SK-N-SH (cell line): ENCODE results near the gene RRP1B. TPM values are rescaled to one million over a fixed set of nuclear protein-coding genes. Genes with fewer than 3 reads are reported as not detected.

Experiments
- CTCF ChIA-PET: fragments of 300-600, 350-600 bp; formaldehyde crosslinking; extraction: SDS; loops from one replicate; lab custom pipeline; 2021; lab: Yijun Ruan, JAX
- POLR2A ChIA-PET: fragments of 350-600 bp; sonication (Branson Sonifier 250); formaldehyde crosslinking; extraction: SDS; loops from one replicate; lab custom pipeline; 2020; ENCODE audit warnings: antibody characterized with exemption, inconsistent platforms; lab: Yijun Ruan, JAX
- DNase-seq: peaks from one replicate; pipeline ENCODE4 v3.0.0; 2012
- H2AFZ ChIP-seq: fragments of 200-600 bp; sonication (generic); 2 replicates; pipeline ENCODE4 v1.8.1; 2016; ENCODE audit warnings: antibody characterized with exemption, mild to moderate bottlenecking, low read depth
- H3F3A ChIP-seq: fragments of 200-600 bp; sonication (generic); replicated peaks from 2 replicates; pipeline ENCODE3; 2016; ENCODE audit warnings: antibody characterized with exemption, mild to moderate bottlenecking; ENCODE audit not compliant: insufficient read depth
- H3K27ac ChIP-seq, 2 experiments: fragments of 200-500 bp in 1 of 2; fragments of 200-600 bp in 1 of 2; sonication (Bioruptor generic) in 1 of 2; sonication (generic), shearing (Covaris generic) in 1 of 2; 2 replicates each; pipeline versions ENCODE4 v1.5.1 to v1.6.1; 2014 to 2016; ENCODE audit warnings: low read depth in 2 of 2, inconsistent platforms in 1 of 2, low read length in 1 of 2, mild to moderate bottlenecking in 1 of 2, mixed read lengths in 1 of 2
- H3K27me3 ChIP-seq: fragments of 200-600 bp; sonication (generic), shearing (Covaris generic); 2 replicates; pipeline ENCODE4 v1.6.1; 2016; ENCODE audit warnings: mixed run types; ENCODE audit not compliant: insufficient read depth
- H3K36me3 ChIP-seq, 2 experiments: fragments of 200-500 bp in 1 of 2; fragments of 200-600 bp in 1 of 2; sonication (Bioruptor generic) in 1 of 2; sonication (generic) in 1 of 2; replicated peaks in 1 of 2; 2 replicates each; pipeline versions ENCODE3 to v1.5.1; 2014 to 2016; ENCODE audit warnings: low read length in 1 of 2, mild to moderate bottlenecking in 1 of 2; ENCODE audit not compliant: insufficient read depth in 2 of 2, control insufficient read depth in 1 of 2
- H3K4me1 ChIP-seq, 2 experiments: fragments of 200-500 bp in 1 of 2; fragments of 200-600 bp in 1 of 2; sonication (Bioruptor generic) in 1 of 2; sonication (generic), shearing (Covaris generic) in 1 of 2; 2 replicates each; pipeline versions ENCODE4 v1.5.1 to v1.6.1; 2014 to 2016; ENCODE audit warnings: low read depth in 1 of 2, low read length in 1 of 2, mixed run types in 1 of 2; ENCODE audit not compliant: insufficient read depth in 2 of 2, control insufficient read depth in 1 of 2
- H3K4me2 ChIP-seq: fragments of 200-600 bp; sonication (generic), shearing (Covaris generic); 2 replicates; pipeline ENCODE4 v1.6.1; 2017; ENCODE audit warnings: mixed run types
- H3K4me3 ChIP-seq, 2 experiments: fragments of 200-500 bp in 1 of 2; fragments of 200-600 bp in 1 of 2; sonication (Bioruptor generic) in 1 of 2; sonication (generic), shearing (Covaris generic) in 1 of 2; 2 replicates each; pipeline versions ENCODE4 v1.5.1 to v1.8.1; 2014 to 2016; ENCODE audit warnings: low read depth in 2 of 2, inconsistent platforms in 1 of 2, low read length in 1 of 2, mild to moderate bottlenecking in 1 of 2, mixed read lengths in 1 of 2, moderate library complexity in 1 of 2
- H3K79me2 ChIP-seq: fragments of 200-600 bp; sonication (generic); 2 replicates; pipeline ENCODE4 v1.8.1; 2017; ENCODE audit warnings: mild to moderate bottlenecking; ENCODE audit not compliant: insufficient read depth
- H3K9ac ChIP-seq: fragments of 200-600 bp; sonication (generic); 2 replicates; pipeline ENCODE4 v1.6.1; 2017; ENCODE audit warnings: mixed run types
- H3K9me2 ChIP-seq: fragments of 200-600 bp; sonication (generic); 2 replicates; pipeline ENCODE4 v1.6.1; 2017; ENCODE audit warnings: mixed run types
- H3K9me3 ChIP-seq: fragments of 200-600 bp; sonication (generic); 2 replicates; pipeline ENCODE4 v1.6.1; 2017; ENCODE audit warnings: mixed run types, mild to moderate bottlenecking, moderate library complexity
- H4K20me1 ChIP-seq: fragments of 200-600 bp; sonication (generic); 2 replicates; pipeline ENCODE4 v1.6.1; 2017; ENCODE audit warnings: mild to moderate bottlenecking, mixed run types; ENCODE audit not compliant: insufficient read depth
- CHD2 ChIP-seq: fragments of 150-350 bp; IDR thresholded peaks from 2 replicates; pipeline ENCODE4 v1.6.1; 2018; ENCODE audit warnings: low read length; ENCODE audit not compliant: partially characterized antibody
- ELF1 ChIP-seq: IDR thresholded peaks from 2 replicates; pipeline ENCODE4 v1.4.0; 2012
- EP300 ChIP-seq, 2 experiments: IDR thresholded peaks; 2 replicates each; pipeline versions ENCODE4 v1.4.0 to v1.6.1; 2012; ENCODE audit warnings: borderline replicate concordance in 1 of 2, low read depth in 1 of 2, low read length in 1 of 2
- EZH2phosphoT487 ChIP-seq: fragments of 200-600 bp; sonication (generic); IDR thresholded peaks from 2 replicates; pipeline ENCODE4 v1.6.1; 2017; ENCODE audit warnings: low read depth, mixed run types, mild to moderate bottlenecking, antibody characterized with exemption, moderate library complexity, borderline replicate concordance
- JUND ChIP-seq: IDR thresholded peaks from 2 replicates; pipeline ENCODE4 v1.4.0; 2012
- PBX3 ChIP-seq: IDR thresholded peaks from 2 replicates; pipeline ENCODE4; 2012
- RCOR1 ChIP-seq: fragments of 150-350 bp; IDR thresholded peaks from 2 replicates; pipeline ENCODE4 v1.6.1; 2017; ENCODE audit warnings: antibody characterized with exemption, low read length
- RXRA ChIP-seq: IDR thresholded peaks from 2 replicates; pipeline ENCODE4 v1.4.0; 2012; ENCODE audit warnings: low read depth, mild to moderate bottlenecking, borderline replicate concordance
- SIN3A ChIP-seq: IDR thresholded peaks from 2 replicates; pipeline ENCODE4 v1.6.1; 2012; ENCODE audit warnings: low read depth, mild to moderate bottlenecking, low read length, moderate library complexity, borderline replicate concordance
- ZBTB33 ChIP-seq: IDR thresholded peaks from 2 replicates; pipeline ENCODE4 v1.4.0; 2012; ENCODE audit warnings: low read depth, borderline replicate concordance
- WGBS: methylation state at CpG from one replicate; pipeline ENCODE4 v1.1.6; 2017; ENCODE audit warnings: low lambda C conversion rate; 5-methylcytosine and 5-hydroxymethylcytosine counted together
- polyA plus RNA-seq, 3 experiments: library from polyadenylated mRNA; depleted of rRNA; stranded (reverse); fragments of >200 nt; gene quantifications; 2 replicates each; pipeline ENCODE4 v1.2.3, GENCODE V29; 2012

The RRP1B gene
- polyA plus RNA-seq, 1 of the 3 experiments (the other 2 are of a cell fraction): 10.4 TPM

GRCh38 chr21:43739621-43740435 lies 80.5 kb downstream of the RRP1B start (continued):
- no peak for TF ChIP-seq SIN3A
- TF ChIP-seq, all 33 proteins: peak for 0

GRCh38 chr21:43740497-43741156 lies 81.3 kb downstream of the RRP1B start:
- WGBS: 73% methylated on average over 16 of the region's 25 CpGs
- Histone ChIP-seq H3F3A (peaks cover 11% of the 10 kb centered on the region), H3K9me2 (no peaks in the 10 kb centered on the region), H3K4me1 (peaks cover 0 to 3% of the 10 kb centered on the region in 2 experiments; a peak in 1 of 4 replicates), H3K4me3 (no peak overlapping the region), H3K27me3 (no peaks in the 10 kb centered on the region), H3K79me2 (peaks cover 7% of the 10 kb centered on the region; the same call in 1 of the 2 replicates), H4K20me1 (peaks cover 5% of the 10 kb centered on the region; the same call in 1 of the 2 replicates), H3K36me3 (peaks cover 9 to 19% of the 10 kb centered on the region in 2 experiments), H3K9ac (no peak overlapping the region), H3K27ac (peak overlapping the region; percentile 24 to 27; a peak in 2 of 4 replicates), H3K9me3 (no peaks in the 10 kb centered on the region), H3K4me2 (no peak overlapping the region), H2AFZ (no peak overlapping the region)
- CTCF ChIA-PET: interaction anchor here (1.0 to 1.2 kb wide), 3 partner anchors 11 to 49 kb away, joined by 3 to 4 read pairs (median 4); partner anchors contain the start of gene RRP1
- TF ChIP-seq CHD2 (no peak), PBX3 (no peak), ZBTB33 (no peak), JUND (no peak), EP300 (IDR thresholded peaks at IDR 0.05; ENCODE audit: borderline replicate concordance in 1 of 2, low read depth in 1 of 2, low read length in 1 of 2) (no peak), EZH2phosphoT487 (no peak), RCOR1 (no peak), RXRA (no peak), ELF1 (no peak)
- DNase-seq: peak; percentile 89
- POLR2A ChIA-PET: interaction anchor here (0.8 to 2.0 kb wide), 2 partner anchors 9 to 12 kb away, joined by 4 to 10 read pairs; no protein-coding TSS in a partner anchor
